Measurements from ENCODE around the gene LRRTM3.

LRRTM3 gene

GRCh38 chr10:67022099-67022498, 96.3 kb downstream of the LRRTM3 start:
- Histone ChIP-seq H3K27me3 (ENCODE audit: insufficient read depth, low read length) (no peaks in the 10 kb centered on the region), H3K9me3 (ENCODE audit: insufficient read depth, low read depth, low read length) (no peaks in the 10 kb centered on the region), H3K9ac (ENCODE audit: low read depth, low read length) (no peak overlapping the region), H3K4me1 (ENCODE audit: insufficient read depth, low read length) (no peaks in the 10 kb centered on the region), H3K27ac (ENCODE audit: low read depth, low read length) (no peak overlapping the region), H3K4me3 (ENCODE audit: low read length) (no peak overlapping the region), H3K36me3 (ENCODE audit: insufficient read depth, low read length) (no peaks in the 10 kb centered on the region)

DNA sequence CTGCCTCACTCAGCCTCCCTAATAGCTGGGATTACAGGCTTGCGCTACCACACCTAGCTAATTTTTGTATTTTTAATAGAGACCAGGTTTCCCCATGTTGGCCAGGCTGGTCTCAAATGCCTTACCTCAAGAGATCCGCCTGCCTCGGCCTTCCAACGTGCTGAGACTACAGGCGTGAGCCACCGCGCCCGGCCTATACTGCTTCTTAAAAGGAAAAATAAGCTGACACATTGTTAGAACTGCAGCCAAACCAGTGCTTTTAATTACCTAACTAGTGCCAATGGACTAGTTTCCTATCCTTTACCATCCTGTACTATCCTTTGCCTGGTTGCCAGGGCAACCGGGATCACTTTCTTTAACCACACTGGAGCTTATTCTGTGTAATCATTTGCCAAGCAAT, 108.0 kb downstream of the LRRTM3 start:
- WGBS, result 96% methylated on average over 9 of the region's 9 CpGs
- H3K27me3 ChIP-seq (ENCODE audit: insufficient read depth, low read length), result no peaks in the 10 kb centered on the region

GRCh38 chr10:67036808-67037207, 111.0 kb downstream of the LRRTM3 start:
- H3K4me1 ChIP-seq (ENCODE audit: insufficient read depth, low read length), result no peaks in the 10 kb centered on the region
- no peak overlapping the region for H3K9ac ChIP-seq (ENCODE audit: low read depth, low read length)
- 48% methylated on average over 2 of the region's 2 CpGs for WGBS
- no peaks in the 10 kb centered on the region for H3K36me3 ChIP-seq (ENCODE audit: insufficient read depth, low read length)
- H3K9me3 ChIP-seq (ENCODE audit: insufficient read depth, low read depth, low read length), result no peaks in the 10 kb centered on the region
- no peak overlapping the region for H3K4me3 ChIP-seq (ENCODE audit: low read length)
- H3K27me3 ChIP-seq (ENCODE audit: insufficient read depth, low read length), result no peaks in the 10 kb centered on the region
- H3K27ac ChIP-seq (ENCODE audit: low read depth, low read length), result no peak overlapping the region

More for the DNA sequence above, 108.0 kb downstream of the LRRTM3 start:
- no peaks in the 10 kb centered on the region for H3K9me3 ChIP-seq (ENCODE audit: insufficient read depth, low read depth, low read length)
- no peak overlapping the region for H3K4me3 ChIP-seq (ENCODE audit: low read length)
- H3K36me3 ChIP-seq (ENCODE audit: insufficient read depth, low read length), result no peaks in the 10 kb centered on the region
- no peak overlapping the region for H3K9ac ChIP-seq (ENCODE audit: low read depth, low read length)
- H3K4me1 ChIP-seq (ENCODE audit: insufficient read depth, low read length), result no peaks in the 10 kb centered on the region
- no peak overlapping the region for H3K27ac ChIP-seq (ENCODE audit: low read depth, low read length)

- H3K9me3 ChIP-seq (ENCODE audit: insufficient read depth, low read depth, low read length), result no peaks in the 10 kb centered on the region
- no peaks in the 10 kb centered on the region for H3K36me3 ChIP-seq (ENCODE audit: insufficient read depth, low read length)
- H3K9ac ChIP-seq (ENCODE audit: low read depth, low read length), result no peak overlapping the region
- H3K27me3 ChIP-seq (ENCODE audit: insufficient read depth, low read length), result no peaks in the 10 kb centered on the region
- H3K4me3 ChIP-seq (ENCODE audit: low read length), result no peak overlapping the region
- no peaks in the 10 kb centered on the region for H3K4me1 ChIP-seq (ENCODE audit: insufficient read depth, low read length)
- H3K27ac ChIP-seq (ENCODE audit: low read depth, low read length), result no peak overlapping the region
These were observed 117.2 kb downstream of the LRRTM3 start for GRCh38 chr10:67043041-67043440.

- Histone ChIP-seq H3K4me3 (ENCODE audit: low read length) (no peak overlapping the region), H3K9ac (ENCODE audit: low read depth, low read length) (no peak overlapping the region), H3K36me3 (ENCODE audit: insufficient read depth, low read length) (no peaks in the 10 kb centered on the region), H3K27ac (ENCODE audit: low read depth, low read length) (no peak overlapping the region), H3K4me1 (ENCODE audit: insufficient read depth, low read length) (no peaks in the 10 kb centered on the region), H3K27me3 (ENCODE audit: insufficient read depth, low read length) (no peaks in the 10 kb centered on the region), H3K9me3 (ENCODE audit: insufficient read depth, low read depth, low read length) (no peaks in the 10 kb centered on the region)
- 97% methylated on average over 22 of the region's 22 CpGs for WGBS
These were observed 119.6 kb downstream of the LRRTM3 start for GRCh38 chr10:67045404-67045803.

- Histone ChIP-seq H3K9me3 (ENCODE audit: insufficient read depth, low read depth, low read length) (no peaks in the 10 kb centered on the region), H3K27ac (ENCODE audit: low read depth, low read length) (no peak overlapping the region), H3K36me3 (ENCODE audit: insufficient read depth, low read length) (no peaks in the 10 kb centered on the region), H3K4me1 (ENCODE audit: insufficient read depth, low read length) (no peaks in the 10 kb centered on the region), H3K9ac (ENCODE audit: low read depth, low read length) (no peak overlapping the region), H3K4me3 (ENCODE audit: low read length) (no peak overlapping the region), H3K27me3 (ENCODE audit: insufficient read depth, low read length) (no peaks in the 10 kb centered on the region)
- 87% methylated on average over 3 of the region's 3 CpGs for WGBS
These were observed 120.7 kb downstream of the LRRTM3 start for GRCh38 chr10:67046507-67046906.

- H3K27me3 ChIP-seq (ENCODE audit: insufficient read depth, low read length), result no peaks in the 10 kb centered on the region
These were observed 124.2 kb downstream of the LRRTM3 start for GRCh38 chr10:67049988-67050387.

DNA sequence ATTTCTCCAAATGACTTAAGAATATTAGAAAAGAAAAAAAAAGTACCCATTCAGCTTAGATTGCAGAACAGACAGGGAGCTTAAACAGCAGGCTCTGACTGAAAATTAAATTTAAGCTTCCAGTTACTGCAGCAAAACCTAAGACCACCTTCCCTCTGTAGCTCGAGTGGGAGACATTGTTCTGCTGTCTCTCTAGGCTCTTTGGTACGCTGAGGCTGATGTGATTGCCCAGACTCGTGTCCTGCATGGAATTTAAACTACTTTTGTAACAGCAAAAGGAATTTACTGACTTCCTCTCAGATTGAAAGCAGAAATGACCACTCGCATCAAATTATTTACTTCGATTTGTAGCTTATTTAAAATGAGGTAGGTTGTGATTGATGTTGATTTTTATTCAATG, 124.6 kb downstream of the LRRTM3 start:
- no peaks in the 10 kb centered on the region for H3K9me3 ChIP-seq (ENCODE audit: insufficient read depth, low read depth, low read length)
- H3K4me3 ChIP-seq (ENCODE audit: low read length), result no peak overlapping the region
- H3K9ac ChIP-seq (ENCODE audit: low read depth, low read length), result no peak overlapping the region
- no peaks in the 10 kb centered on the region for H3K4me1 ChIP-seq (ENCODE audit: insufficient read depth, low read length)
- 94% methylated on average over 5 of the region's 5 CpGs for WGBS
- no peaks in the 10 kb centered on the region for H3K27me3 ChIP-seq (ENCODE audit: insufficient read depth, low read length)
- no peak overlapping the region for H3K27ac ChIP-seq (ENCODE audit: low read depth, low read length)
- H3K36me3 ChIP-seq (ENCODE audit: insufficient read depth, low read length), result no peaks in the 10 kb centered on the region

More at GRCh38 chr10:67049988-67050387, 124.2 kb downstream of the LRRTM3 start:
- Histone ChIP-seq H3K27ac (ENCODE audit: low read depth, low read length) (no peak overlapping the region), H3K9me3 (ENCODE audit: insufficient read depth, low read depth, low read length) (no peaks in the 10 kb centered on the region), H3K36me3 (ENCODE audit: insufficient read depth, low read length) (no peaks in the 10 kb centered on the region), H3K4me1 (ENCODE audit: insufficient read depth, low read length) (no peaks in the 10 kb centered on the region), H3K9ac (ENCODE audit: low read depth, low read length) (no peak overlapping the region), H3K4me3 (ENCODE audit: low read length) (no peak overlapping the region)
- WGBS, result 91% methylated on average over 1 of the region's 3 CpGs

- 95% methylated on average over 1 of the region's 1 CpG for WGBS
- no peaks in the 10 kb centered on the region for H3K27me3 ChIP-seq (ENCODE audit: insufficient read depth, low read length)
- no peak overlapping the region for H3K27ac ChIP-seq (ENCODE audit: low read depth, low read length)
- no peaks in the 10 kb centered on the region for H3K4me1 ChIP-seq (ENCODE audit: insufficient read depth, low read length)
- H3K9ac ChIP-seq (ENCODE audit: low read depth, low read length), result no peak overlapping the region
- no peak overlapping the region for H3K4me3 ChIP-seq (ENCODE audit: low read length)
- H3K9me3 ChIP-seq (ENCODE audit: insufficient read depth, low read depth, low read length), result no peaks in the 10 kb centered on the region
- no peaks in the 10 kb centered on the region for H3K36me3 ChIP-seq (ENCODE audit: insufficient read depth, low read length)
These were observed 146.8 kb downstream of the LRRTM3 start for GRCh38 chr10:67072654-67073053.

GRCh38 chr10:67075491-67075971, 149.7 kb downstream of the LRRTM3 start:
- Histone ChIP-seq H3K9me3 (ENCODE audit: insufficient read depth, low read depth, low read length) (no peaks in the 10 kb centered on the region), H3K27me3 (ENCODE audit: insufficient read depth, low read length) (no peaks in the 10 kb centered on the region), H3K27ac (ENCODE audit: low read depth, low read length) (no peak overlapping the region), H3K36me3 (ENCODE audit: insufficient read depth, low read length) (no peaks in the 10 kb centered on the region), H3K4me1 (ENCODE audit: insufficient read depth, low read length) (no peaks in the 10 kb centered on the region), H3K4me3 (ENCODE audit: low read length) (no peak overlapping the region), H3K9ac (ENCODE audit: low read depth, low read length) (no peak overlapping the region)
- 99% methylated on average over 4 of the region's 4 CpGs for WGBS

- no peak overlapping the region for H3K9ac ChIP-seq (ENCODE audit: low read depth, low read length)
- H3K36me3 ChIP-seq (ENCODE audit: insufficient read depth, low read length), result no peaks in the 10 kb centered on the region
- no peak overlapping the region for H3K27ac ChIP-seq (ENCODE audit: low read depth, low read length)
- no peak overlapping the region for H3K4me3 ChIP-seq (ENCODE audit: low read length)
- no peaks in the 10 kb centered on the region for H3K27me3 ChIP-seq (ENCODE audit: insufficient read depth, low read length)
- H3K4me1 ChIP-seq (ENCODE audit: insufficient read depth, low read length), result no peaks in the 10 kb centered on the region
- no peaks in the 10 kb centered on the region for H3K9me3 ChIP-seq (ENCODE audit: insufficient read depth, low read depth, low read length)
These were observed 150.3 kb downstream of the LRRTM3 start for GRCh38 chr10:67076144-67076543.

- WGBS, result no CpG with 5 or more reads among the region's 1 CpG
- H3K27me3 ChIP-seq (ENCODE audit: insufficient read depth, low read length), result no peaks in the 10 kb centered on the region
- H3K4me3 ChIP-seq (ENCODE audit: low read length), result no peak overlapping the region
- no peaks in the 10 kb centered on the region for H3K9me3 ChIP-seq (ENCODE audit: insufficient read depth, low read depth, low read length)
- no peaks in the 10 kb centered on the region for H3K4me1 ChIP-seq (ENCODE audit: insufficient read depth, low read length)
- H3K9ac ChIP-seq (ENCODE audit: low read depth, low read length), result no peak overlapping the region
- no peak overlapping the region for H3K27ac ChIP-seq (ENCODE audit: low read depth, low read length)
- H3K36me3 ChIP-seq (ENCODE audit: insufficient read depth, low read length), result no peaks in the 10 kb centered on the region
These were observed 151.5 kb downstream of the LRRTM3 start for GRCh38 chr10:67077376-67077775.

Measured in HUES64 (cell line).